Right lobe of liver (tissue), 4 donors: ENCODE data around the gene GPR33.

Source experiments
- CTCF ChIP-seq, 4 donors: fragments of 200-600 bp in 3 of 4; fragments of 450-650 bp in 1 of 4; IDR thresholded peaks; one replicate each; pipeline versions ENCODE4 v1.5.1 to v1.8.0; 2016 to 2022; ENCODE audit warnings: antibody characterized with exemption in 4 of 4, mild to moderate bottlenecking in 2 of 4
- POLR2A ChIP-seq: fragments of 450-650 bp; IDR thresholded peaks from one replicate; pipeline ENCODE4 v1.6.1; 2017; ENCODE audit warnings: antibody characterized with exemption, mild to moderate bottlenecking
- donor health status: DM: no; HTN: no; CAD: no.
- donor health status: DM: no; HTN: no; CAD: no.
- donor health status: DM: no; HTN: yes; CAD: no.

- no peak for TF ChIP-seq POLR2A
- no peak for TF ChIP-seq CTCF (IDR thresholded peaks at IDR 0.05)
Measured at GRCh38 chr14:31441273-31442111, 46.3 kb downstream of the GPR33 start.
